Measurements from ENCODE around the gene CCL17. TPM values are rescaled to one million over a fixed set of nuclear protein-coding genes. Genes with fewer than 3 reads are reported as not detected.

CCL17 gene
- total RNA-seq, result not detected in 2 replicates

GRCh38 chr16:57403965-57404817 is at the start of gene CCL17:
Gene CCL17 (plus strand): TSS chr16:57404767. CDS start chr16:57413933, 9,166 bp downstream.

DNA sequence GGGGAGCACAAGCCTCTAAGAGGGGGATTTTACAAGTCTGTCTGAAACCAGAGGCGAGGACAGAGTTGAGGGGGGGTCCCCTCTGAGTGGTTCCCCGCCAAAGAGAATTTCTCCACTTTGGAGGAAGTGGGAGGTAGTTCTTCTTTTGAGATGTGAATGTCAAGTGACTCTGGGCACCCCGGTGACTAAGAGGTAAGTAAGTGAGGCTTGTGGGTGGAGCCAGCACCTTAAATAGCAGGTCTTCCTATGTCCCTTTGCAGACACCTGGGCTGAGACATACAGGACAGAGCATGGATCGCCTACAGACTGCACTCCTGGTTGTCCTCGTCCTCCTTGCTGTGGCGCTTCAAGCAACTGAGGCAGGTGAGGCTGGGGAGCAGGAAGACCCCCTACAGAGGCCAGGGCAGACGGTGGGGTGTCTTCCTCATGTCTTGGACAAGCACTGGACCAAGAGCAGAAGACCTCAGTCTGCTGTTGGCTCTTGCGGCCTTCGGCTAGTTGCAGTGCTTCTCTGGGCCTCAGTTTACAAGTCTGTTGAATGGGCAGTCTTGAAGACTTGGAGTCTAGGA is 46.0 kb upstream of the CCL17 start, which contains the start of gene CCL22:
TSS of gene CCL22 (plus strand) at position 257 of the 569 bp plus-strand sequence. CDS start at position 291, 34 bp downstream.

GRCh38 chr16:57372372-57373116 is 32.0 kb upstream of the CCL17 start, which contains the start of gene CX3CL1:
Gene CX3CL1 (plus strand): TSS chr16:57372490. CDS start chr16:57372569, 79 bp downstream.

GRCh38 chr16:57447186-57447962 is 42.8 kb downstream of the CCL17 start, which contains the start of the genes CIAPIN1 and COQ9:
Gene CIAPIN1 (minus strand): TSS chr16:57447385. CDS start chr16:57440928, 6,457 bp downstream.
Gene COQ9 (plus strand): TSS chr16:57447479. CDS start chr16:57447506, 27 bp downstream.

GRCh38 chr16:57462209-57462977 is 57.8 kb downstream of the CCL17 start, which contains the start of gene POLR2C:
Gene POLR2C (plus strand): TSS chr16:57462679. CDS start chr16:57462725, 46 bp downstream.

Other genes starting within 250 kb of the CCL17 start
- 67.7 and 106 TPM in 2 replicates for gene PSME3IP1, start 218.7 kb upstream of the CCL17 start, total RNA-seq
- 40.2 and 43.1 TPM in 2 replicates for gene RSPRY1, start 218.4 kb upstream of the CCL17 start, total RNA-seq
- 65.2 and 65.3 TPM in 2 replicates for gene ARL2BP, start 159.5 kb upstream of the CCL17 start, total RNA-seq
- gene PLLP, start 120.1 kb upstream of the CCL17 start, total RNA-seq, result 0.12 TPM in 1 of 2 replicates, not detected in the other
- gene CCL22, start 46.0 kb upstream of the CCL17 start, total RNA-seq, result not detected in 2 replicates
- gene CX3CL1, start 32.3 kb upstream of the CCL17 start, total RNA-seq, result under 0.01 TPM in 1 of 2 replicates, not detected in the other
- 34.6 and 47.1 TPM in 2 replicates for gene CIAPIN1, start 42.6 kb downstream of the CCL17 start, total RNA-seq
- gene COQ9, start 42.7 kb downstream of the CCL17 start, total RNA-seq, result 52.4 and 52.7 TPM in 2 replicates
- gene POLR2C, start 57.9 kb downstream of the CCL17 start, total RNA-seq, result 90.2 and 115 TPM in 2 replicates
- 24.7 and 26.9 TPM in 2 replicates for gene DOK4, start 81.7 kb downstream of the CCL17 start, total RNA-seq
- 12.4 and 27.4 TPM in 2 replicates for gene CCDC102A, start 131.8 kb downstream of the CCL17 start, total RNA-seq
- gene ADGRG5, start 137.9 kb downstream of the CCL17 start, total RNA-seq, result not detected in 2 replicates
- gene ADGRG1, start 223.9 kb downstream of the CCL17 start, total RNA-seq, result 0.89 and 2.4 TPM in 2 replicates

All from uterine smooth muscle cell (primary cell).